Superior temporal gyrus (tissue), 1 donor: ENCODE data around the gene PDE5A.
"Not testable (repeated sequence)": the region's sequence is repeated elsewhere in the genome, so short reads cannot be mapped to it uniquely, and the experiment has no call there.

Source experiments
- DNase-seq: peaks from one replicate; pipeline ENCODE4 v3.0.0-alpha.2; 2016; ENCODE audit errors: extremely low spot score

The PDE5A gene

GRCh38 chr4:119628281-119629141, at the start of gene PDE5A:
Gene PDE5A, minus strand, starts transcription at chr4:119628804. Its CDS starts 133 bp downstream, at chr4:119628671.
- DNase-seq: peak; percentile 78

- no peak for DNase-seq
Measured at GRCh38 chr4:119676101-119676500, 47.5 kb upstream of the PDE5A start.

- DNase-seq: no peak
Measured at GRCh38 chr4:119675391-119675790, 46.8 kb upstream of the PDE5A start.

GRCh38 chr4:119672938-119673337, 44.3 kb upstream of the PDE5A start:
- DNase-seq: no peak

GRCh38 chr4:119672086-119672485, 43.5 kb upstream of the PDE5A start:
- no peak for DNase-seq

GRCh38 chr4:119671205-119671604, 42.6 kb upstream of the PDE5A start:
- no peak for DNase-seq

- DNase-seq: no peak
Measured at GRCh38 chr4:119667802-119668201, 39.2 kb upstream of the PDE5A start.

GRCh38 chr4:119666653-119667091, 38.1 kb upstream of the PDE5A start:
- no peak for DNase-seq

- DNase-seq: no peak
Measured at GRCh38 chr4:119665752-119666151, 37.1 kb upstream of the PDE5A start.

GRCh38 chr4:119664168-119664907, 35.7 kb upstream of the PDE5A start:
- DNase-seq: no peak

GRCh38 chr4:119663160-119663788, 34.7 kb upstream of the PDE5A start:
- no peak for DNase-seq

- not testable (repeated sequence) for DNase-seq
Measured at GRCh38 chr4:119662612-119663011, 34.0 kb upstream of the PDE5A start.

GRCh38 chr4:119661231-119661630, 32.6 kb upstream of the PDE5A start:
- DNase-seq: no peak

- DNase-seq: no peak
Measured at GRCh38 chr4:119659576-119659975, 31.0 kb upstream of the PDE5A start.

GRCh38 chr4:119657111-119657611, 28.6 kb upstream of the PDE5A start:
- DNase-seq: no peak

- DNase-seq: no peak
Measured at GRCh38 chr4:119656342-119656741, 27.7 kb upstream of the PDE5A start.

- DNase-seq: no peak
Measured at GRCh38 chr4:119655111-119655837, 26.7 kb upstream of the PDE5A start.

- DNase-seq: no peak
Measured at GRCh38 chr4:119653990-119654389, 25.4 kb upstream of the PDE5A start.

GRCh38 chr4:119652998-119653397, 24.4 kb upstream of the PDE5A start:
- no peak for DNase-seq

GRCh38 chr4:119648398-119648797, 19.8 kb upstream of the PDE5A start:
- no peak for DNase-seq

- DNase-seq: no peak
Measured at GRCh38 chr4:119647558-119647957, 19.0 kb upstream of the PDE5A start.
